Coronary artery (tissue), 2 donors: Measurements from ENCODE around the gene PDLIM4.

Experiments
- DNase-seq: peaks from one replicate; pipeline ENCODE4 v3.0.0-alpha.2; 2017; ENCODE audit warnings: low spot score
- H3K27ac ChIP-seq, 2 donors: fragments of 200-600 bp; sonication (generic); one replicate each; pipeline ENCODE4 v1.5.1; 2016 to 2019
- H3K4me3 ChIP-seq: fragments of 200-600 bp; sonication (generic); 2 replicates; pipeline ENCODE4 v1.5.1; 2016; ENCODE audit warnings: mild to moderate bottlenecking, moderate library complexity
- TF ChIP-seq, protein P1 (sequence below): fragments of 200-600 bp; sonication (generic); IDR thresholded peaks from one replicate; pipeline ENCODE4 v1.5.1; 2019; ENCODE audit warnings: antibody characterized with exemption

PDLIM4 gene

DNA sequence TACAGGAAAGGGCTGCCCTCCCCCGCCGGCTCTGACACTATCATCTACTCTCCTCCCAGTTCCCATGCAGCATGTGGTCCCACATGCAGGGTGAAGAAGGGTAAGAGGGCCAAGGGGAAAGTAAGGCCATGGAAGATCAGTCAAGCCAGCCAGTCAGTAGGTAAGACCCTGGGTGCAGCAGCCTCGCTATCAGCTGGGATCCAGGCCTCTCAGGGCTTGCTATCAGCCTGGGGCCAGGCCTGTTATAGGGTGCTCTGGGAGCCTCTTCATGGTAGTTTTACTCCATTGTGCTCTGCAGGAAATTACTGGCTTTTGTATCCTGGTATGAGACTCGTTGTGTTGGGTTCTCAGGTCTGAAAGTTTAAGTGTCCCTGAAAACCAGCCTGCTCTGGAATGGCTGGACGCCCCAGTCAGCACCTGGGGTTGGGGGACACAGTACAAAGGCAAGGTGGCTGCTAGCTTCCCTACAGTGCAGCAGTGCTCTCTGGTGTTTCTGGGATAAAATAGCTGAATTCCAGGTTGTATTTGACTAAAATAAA lies 58.1 kb downstream of the PDLIM4 start:
- H3K27ac ChIP-seq = no peak overlapping the region
- TF ChIP-seq, protein P1, sequence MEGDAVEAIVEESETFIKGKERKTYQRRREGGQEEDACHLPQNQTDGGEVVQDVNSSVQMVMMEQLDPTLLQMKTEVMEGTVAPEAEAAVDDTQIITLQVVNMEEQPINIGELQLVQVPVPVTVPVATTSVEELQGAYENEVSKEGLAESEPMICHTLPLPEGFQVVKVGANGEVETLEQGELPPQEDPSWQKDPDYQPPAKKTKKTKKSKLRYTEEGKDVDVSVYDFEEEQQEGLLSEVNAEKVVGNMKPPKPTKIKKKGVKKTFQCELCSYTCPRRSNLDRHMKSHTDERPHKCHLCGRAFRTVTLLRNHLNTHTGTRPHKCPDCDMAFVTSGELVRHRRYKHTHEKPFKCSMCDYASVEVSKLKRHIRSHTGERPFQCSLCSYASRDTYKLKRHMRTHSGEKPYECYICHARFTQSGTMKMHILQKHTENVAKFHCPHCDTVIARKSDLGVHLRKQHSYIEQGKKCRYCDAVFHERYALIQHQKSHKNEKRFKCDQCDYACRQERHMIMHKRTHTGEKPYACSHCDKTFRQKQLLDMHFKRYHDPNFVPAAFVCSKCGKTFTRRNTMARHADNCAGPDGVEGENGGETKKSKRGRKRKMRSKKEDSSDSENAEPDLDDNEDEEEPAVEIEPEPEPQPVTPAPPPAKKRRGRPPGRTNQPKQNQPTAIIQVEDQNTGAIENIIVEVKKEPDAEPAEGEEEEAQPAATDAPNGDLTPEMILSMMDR = no peak
- no peak for DNase-seq
- no peak overlapping the region for H3K4me3 ChIP-seq

DNA sequence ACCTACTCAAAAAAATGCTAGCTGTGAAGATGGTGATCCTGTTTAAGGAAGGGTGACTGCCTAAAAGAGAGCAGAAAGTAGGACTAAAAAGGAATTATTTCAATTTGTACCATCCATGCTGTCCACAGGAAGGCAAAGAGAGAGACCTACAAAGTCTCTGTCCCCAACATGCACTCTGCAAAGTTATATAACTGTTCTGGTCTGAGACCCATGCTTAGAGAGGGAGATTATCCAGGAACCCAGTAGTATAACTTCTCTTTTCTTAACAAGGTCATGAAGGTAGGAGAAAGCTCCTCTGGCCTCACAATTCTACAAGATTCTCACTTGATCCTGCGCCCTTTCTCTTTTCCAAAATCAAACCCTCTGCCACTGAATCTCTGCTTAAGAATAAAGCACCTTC lies 62.5 kb downstream of the PDLIM4 start:
- no peak overlapping the region for H3K27ac ChIP-seq
- no peak for DNase-seq
- TF ChIP-seq, protein P1 = no peak
- H3K4me3 ChIP-seq = no peak overlapping the region

DNA sequence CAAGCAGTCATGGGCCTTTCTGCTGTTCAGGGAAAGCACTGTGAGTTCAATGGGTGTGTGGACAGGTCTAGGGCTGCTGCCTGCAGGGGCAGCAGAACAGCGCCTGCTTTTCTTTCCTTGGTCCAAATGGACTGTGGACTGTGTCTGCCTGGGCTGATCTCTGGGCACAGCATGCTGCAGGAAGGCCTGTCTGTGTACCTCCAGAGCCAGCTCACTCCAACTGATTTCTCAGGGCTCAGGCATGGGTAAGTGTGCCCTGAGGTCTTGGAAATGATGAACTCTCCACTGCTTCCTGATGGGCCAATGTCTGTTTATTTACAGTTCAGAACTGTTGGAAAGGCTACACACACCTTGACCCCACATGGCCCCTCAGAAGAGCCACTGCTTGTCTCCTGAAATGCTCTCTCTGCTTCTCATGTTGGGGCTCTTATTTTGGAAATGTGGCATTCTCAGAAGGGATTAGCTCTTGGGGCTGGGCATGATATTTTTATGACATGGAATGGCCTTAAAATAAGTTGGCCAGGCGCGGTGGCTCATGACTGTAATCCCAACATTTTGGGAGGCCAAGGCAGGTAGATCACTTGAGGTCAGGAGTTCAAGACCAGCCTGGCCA lies 63.7 kb downstream of the PDLIM4 start:
- Histone ChIP-seq H3K27ac (no peak overlapping the region), H3K4me3 (no peak overlapping the region)
- TF ChIP-seq, protein P1 = no peak
- DNase-seq = no peak

DNA sequence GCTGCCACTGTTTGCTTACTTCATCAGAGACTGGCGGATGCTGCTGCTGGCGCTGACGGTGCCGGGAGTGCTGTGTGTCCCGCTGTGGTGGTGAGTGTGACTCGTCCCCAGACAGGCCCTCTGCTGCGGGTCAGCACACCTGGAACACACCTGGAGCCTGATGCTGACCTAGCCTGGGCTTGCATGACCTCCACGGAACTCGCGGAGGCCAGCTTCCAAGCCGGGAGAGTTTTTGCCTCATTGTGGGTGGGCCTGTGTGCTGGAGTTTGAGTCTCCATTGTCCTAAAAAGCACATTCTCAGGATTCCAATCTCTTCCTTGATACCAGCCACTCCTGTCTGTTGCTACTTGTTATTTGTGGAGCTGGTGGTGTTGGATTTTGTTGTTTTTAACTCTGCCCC lies 64.8 kb downstream of the PDLIM4 start:
- Histone ChIP-seq H3K4me3 (no peak overlapping the region), H3K27ac (no peak overlapping the region)
- TF ChIP-seq, protein P1 = no peak
- DNase-seq = no peak
